Activated naive CD4-positive, alpha-beta T cell treated with anti-CD3 and anti-CD28 coated beads, Interleukin-2, amount 50 U/mL, for 16 hours (primary cell): ENCODE data around the gene CREB1.
A peak's percentile ranks its signal among the peaks of the same experiment; 100 is the strongest.
"Not testable (repeated sequence)": the region's sequence is repeated elsewhere in the genome, so short reads cannot be mapped to it uniquely, and the experiment has no call there.

Experiments used
- DNase-seq: peaks from one replicate; pipeline ENCODE4 v3.0.0-alpha.2; 2020

Gene CREB1

GRCh38 chr2:207621501-207622039, 91.8 kb downstream of the CREB1 start:
- DNase-seq = no peak

DNA sequence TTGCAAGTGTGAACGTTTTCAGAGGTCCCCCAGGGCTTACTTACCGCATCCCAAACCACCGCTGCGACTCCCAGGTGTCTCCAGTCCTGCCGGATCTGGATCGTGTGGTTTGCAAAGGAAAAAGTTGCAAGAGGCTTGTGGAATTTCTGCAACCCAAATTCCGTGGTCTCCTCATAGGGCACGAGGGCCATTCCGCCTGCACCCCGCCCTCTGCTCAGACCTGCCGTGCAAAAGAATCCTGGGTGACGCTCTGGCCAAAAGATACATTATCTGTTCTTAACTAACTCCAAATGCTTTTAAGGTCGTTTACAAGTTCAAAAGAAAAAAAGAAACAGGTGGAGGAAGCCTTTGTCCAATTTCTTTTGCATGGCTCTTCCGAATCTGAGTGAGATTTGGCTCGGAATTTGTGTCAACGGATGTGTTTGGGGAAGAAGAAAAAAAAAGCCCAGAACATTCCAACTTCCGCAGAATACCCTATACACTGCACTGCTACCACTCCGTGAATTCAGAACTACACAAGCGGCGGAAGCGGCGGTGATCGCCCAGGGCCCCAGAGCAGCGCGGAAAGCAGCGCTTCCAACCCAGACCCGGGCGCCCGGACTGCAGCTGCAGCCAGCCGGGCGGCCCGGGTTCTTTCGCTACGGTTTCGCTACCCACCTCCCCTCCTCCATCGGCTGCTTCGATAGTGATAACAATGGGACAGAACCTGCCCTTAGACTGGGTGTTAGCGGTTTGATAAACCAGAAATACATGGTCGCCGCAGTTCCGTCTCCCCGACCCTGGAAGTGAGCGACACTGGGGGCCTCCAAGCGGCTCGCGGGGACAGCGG, 94.6 kb downstream of the CREB1 start:
- peak; percentile 63 for DNase-seq

DNA sequence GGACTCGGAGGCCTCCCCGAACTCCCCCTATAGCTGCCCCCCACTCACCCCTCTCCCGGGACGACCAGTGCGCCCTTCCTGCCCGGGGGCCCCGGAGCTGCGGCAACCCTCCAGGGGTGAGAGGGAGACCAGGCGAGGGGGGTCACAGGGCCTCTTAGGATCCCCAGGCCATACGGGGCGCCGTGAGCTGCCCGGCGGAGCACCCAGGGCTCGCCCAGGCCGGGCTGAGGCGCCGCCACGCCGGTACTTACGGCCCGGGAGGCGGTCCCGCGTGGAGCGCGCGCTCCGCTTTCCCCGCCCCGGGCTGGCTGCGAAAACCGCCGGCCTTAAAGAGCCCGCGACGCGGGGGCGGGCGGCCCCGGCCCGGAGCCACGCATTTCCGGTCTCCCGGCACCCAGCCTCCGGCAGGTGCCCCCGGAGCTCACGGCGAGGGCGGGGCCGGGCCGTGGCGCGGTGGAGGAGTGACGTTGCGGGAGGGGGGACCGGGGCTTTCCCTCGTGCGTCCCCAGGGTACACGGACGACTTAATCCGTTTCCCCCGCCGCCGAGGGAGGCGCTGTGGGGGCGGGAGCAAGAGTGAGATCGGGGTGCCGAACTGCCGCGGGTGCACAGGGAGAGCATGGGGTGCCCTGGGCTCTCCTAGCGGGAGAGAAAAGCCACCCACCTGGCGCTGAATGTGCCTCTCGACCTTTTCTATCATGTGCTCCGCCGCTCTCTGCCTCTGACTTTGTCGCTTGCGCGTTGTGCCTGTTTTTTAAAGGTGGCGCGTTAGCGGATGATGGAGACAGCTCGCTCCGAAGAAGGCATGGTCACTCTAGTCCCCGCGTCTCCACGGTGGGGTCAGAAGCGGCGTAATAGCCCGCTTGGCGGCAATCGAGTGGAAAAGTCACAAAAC, 95.5 kb downstream of the CREB1 start, which contains the start of gene METTL21A:
Gene METTL21A (minus strand): TSS at position 381 of the 894 bp plus-strand sequence. CDS start 1,019 bp downstream, outside the sequence.
- DNase-seq = peak; percentile 96

GRCh38 chr2:207629553-207629952, 99.8 kb downstream of the CREB1 start:
- no peak for DNase-seq

DNA sequence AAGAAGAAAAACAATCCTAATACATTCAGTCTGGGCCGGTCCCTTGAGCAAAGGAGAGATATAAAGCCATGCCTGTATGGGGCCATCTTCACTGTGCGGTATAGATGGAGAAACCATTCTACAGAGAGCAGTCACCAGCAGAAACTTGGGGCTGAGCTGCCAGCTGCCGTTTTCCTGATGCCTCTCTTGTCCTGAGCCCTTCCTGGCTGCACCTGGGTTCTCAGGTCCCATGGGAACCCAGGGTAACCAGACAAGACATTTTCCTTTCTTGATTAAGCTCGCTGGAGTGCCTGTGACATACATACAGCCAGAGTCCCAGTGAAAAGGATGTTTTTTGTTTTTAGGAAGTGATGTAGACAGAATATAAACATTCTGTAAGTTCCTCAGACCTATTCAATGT, 100.7 kb downstream of the CREB1 start:
- DNase-seq = no peak

GRCh38 chr2:207632575-207633493, 103.1 kb downstream of the CREB1 start:
- no peak for DNase-seq

DNA sequence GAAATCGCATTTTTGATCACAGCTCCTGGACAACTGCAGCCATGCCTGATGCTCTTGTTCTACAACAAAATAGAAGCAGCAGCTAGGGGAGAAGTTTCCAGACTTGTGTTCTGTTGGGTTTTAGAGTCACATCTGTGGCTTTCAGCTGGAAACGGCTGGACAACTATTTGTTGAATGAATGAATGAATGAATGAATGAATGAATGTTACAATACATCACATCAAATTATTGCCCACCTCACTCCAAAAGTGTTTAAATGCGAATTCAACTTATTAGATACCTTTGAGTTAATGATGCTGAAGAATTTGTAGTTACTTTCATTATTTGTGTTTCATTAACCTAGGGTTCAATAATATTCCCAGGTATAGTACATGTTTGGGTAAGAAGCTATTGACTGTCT, 103.9 kb downstream of the CREB1 start:
- DNase-seq = no peak

- DNase-seq = no peak
Measured at GRCh38 chr2:207635468-207636200, 105.9 kb downstream of the CREB1 start.

DNA sequence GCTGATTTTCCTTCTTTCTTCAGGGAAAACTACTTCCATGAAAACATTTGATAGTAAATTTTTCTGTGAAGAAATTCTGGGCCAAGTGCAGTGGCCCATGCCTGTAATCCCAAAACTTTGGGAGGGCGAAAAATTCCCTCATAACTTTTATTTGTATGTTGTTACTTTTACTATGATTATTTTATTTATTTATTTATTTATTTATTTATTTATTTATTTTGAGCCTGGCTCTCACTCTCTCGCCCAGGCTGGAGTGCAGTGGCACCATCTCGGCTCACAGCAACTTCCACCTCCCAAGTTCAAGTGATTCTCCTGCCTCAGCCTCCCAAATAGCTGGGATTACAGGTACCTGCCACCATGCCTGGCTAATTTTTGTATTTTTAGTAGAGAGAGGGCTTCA, 109.5 kb downstream of the CREB1 start:
- not testable (repeated sequence) for DNase-seq

GRCh38 chr2:207640160-207640559, 110.4 kb downstream of the CREB1 start:
- no peak for DNase-seq

DNA sequence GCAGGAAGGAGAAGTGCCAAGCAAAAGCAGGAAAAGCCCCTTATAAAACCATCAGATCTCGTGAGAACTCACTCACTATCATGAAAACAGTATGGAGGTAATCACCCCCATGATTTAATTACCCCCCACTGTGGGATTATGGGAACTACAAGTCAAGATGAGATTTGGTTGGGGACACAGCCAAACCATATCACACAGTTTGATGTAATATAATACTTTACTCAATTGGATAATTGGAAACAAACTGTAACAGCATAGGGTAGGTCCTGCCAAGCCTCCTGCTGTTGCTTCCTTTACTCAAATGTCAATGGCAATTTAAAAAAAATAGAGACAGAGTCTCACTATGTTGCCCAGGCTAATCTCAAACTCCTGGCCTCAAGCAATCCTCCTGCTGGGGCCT, 110.9 kb downstream of the CREB1 start:
- DNase-seq = no peak

- no peak for DNase-seq
Measured at GRCh38 chr2:207643892-207644291, 114.1 kb downstream of the CREB1 start.

DNA sequence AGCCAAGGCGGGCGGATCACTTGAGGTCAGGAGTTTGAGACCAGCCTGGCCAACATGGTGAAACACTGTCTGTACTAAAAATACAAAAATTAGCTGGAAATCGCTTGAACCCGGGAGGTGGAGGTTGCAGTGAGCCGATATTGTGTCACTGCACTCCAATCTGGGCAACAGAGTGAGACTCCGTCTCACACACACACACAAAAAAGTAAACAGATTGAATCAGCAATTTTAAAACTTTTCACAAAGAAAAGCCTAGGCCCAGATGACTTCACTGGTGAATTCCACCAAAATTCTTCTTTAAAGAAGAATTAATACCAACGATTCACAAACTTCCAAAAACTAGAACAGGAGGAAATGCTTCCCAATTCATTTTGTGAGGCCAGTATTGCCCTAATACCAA, 116.8 kb downstream of the CREB1 start:
- DNase-seq = not testable (repeated sequence)
